ENCODE measurements around the gene ZNF547.
"Not testable (repeated sequence)": the region's sequence is repeated elsewhere in the genome, so short reads cannot be mapped to it uniquely, and the experiment has no call there.

The ZNF547 gene

GRCh38 chr19:57355916-57356315, 7.4 kb upstream of the ZNF547 start:
- H3K27ac ChIP-seq: no peak overlapping the region
- TF ChIP-seq ZFX (IDR thresholded peaks at IDR 0.05; ENCODE audit: borderline replicate concordance): no peak
- TF ChIP-seq, protein P1, sequence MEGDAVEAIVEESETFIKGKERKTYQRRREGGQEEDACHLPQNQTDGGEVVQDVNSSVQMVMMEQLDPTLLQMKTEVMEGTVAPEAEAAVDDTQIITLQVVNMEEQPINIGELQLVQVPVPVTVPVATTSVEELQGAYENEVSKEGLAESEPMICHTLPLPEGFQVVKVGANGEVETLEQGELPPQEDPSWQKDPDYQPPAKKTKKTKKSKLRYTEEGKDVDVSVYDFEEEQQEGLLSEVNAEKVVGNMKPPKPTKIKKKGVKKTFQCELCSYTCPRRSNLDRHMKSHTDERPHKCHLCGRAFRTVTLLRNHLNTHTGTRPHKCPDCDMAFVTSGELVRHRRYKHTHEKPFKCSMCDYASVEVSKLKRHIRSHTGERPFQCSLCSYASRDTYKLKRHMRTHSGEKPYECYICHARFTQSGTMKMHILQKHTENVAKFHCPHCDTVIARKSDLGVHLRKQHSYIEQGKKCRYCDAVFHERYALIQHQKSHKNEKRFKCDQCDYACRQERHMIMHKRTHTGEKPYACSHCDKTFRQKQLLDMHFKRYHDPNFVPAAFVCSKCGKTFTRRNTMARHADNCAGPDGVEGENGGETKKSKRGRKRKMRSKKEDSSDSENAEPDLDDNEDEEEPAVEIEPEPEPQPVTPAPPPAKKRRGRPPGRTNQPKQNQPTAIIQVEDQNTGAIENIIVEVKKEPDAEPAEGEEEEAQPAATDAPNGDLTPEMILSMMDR (IDR thresholded peaks at IDR 0.05): no peak

DNA sequence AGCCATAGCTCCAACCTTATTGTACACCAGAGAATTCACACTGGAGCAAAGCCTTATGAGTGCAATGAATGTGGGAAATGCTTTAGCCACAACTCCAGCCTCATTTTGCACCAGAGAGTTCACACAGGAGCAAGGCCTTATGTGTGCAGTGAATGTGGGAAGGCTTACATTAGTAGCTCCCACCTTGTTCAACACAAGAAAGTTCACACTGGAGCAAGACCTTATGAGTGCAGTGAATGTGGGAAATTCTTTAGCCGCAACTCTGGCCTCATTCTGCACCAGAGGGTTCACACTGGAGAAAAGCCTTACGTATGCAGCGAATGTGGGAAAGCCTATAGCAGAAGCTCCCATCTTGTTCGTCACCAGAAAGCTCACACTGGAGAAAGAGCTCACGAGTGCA, 5.9 kb upstream of the ZNF547 start:
- H3K27ac ChIP-seq: no peak overlapping the region
- TF ChIP-seq ZFX (IDR thresholded peaks at IDR 0.05; ENCODE audit: borderline replicate concordance): no peak
- TF ChIP-seq, protein P1 (IDR thresholded peaks at IDR 0.05): no peak

- H3K27ac ChIP-seq: no peak overlapping the region
- TF ChIP-seq, protein P1 (IDR thresholded peaks at IDR 0.05): no peak
- TF ChIP-seq ZFX (IDR thresholded peaks at IDR 0.05; ENCODE audit: borderline replicate concordance): no peak
Measured at GRCh38 chr19:57359300-57359699, 4.1 kb upstream of the ZNF547 start.

- TF ChIP-seq ZFX (IDR thresholded peaks at IDR 0.05; ENCODE audit: borderline replicate concordance): no peak
- TF ChIP-seq, protein P1 (IDR thresholded peaks at IDR 0.05): no peak
- peak overlapping the region; percentile 82 for H3K27ac ChIP-seq
Measured at GRCh38 chr19:57362419-57362818, 932 bp upstream of the ZNF547 start.

- peak overlapping the region; percentile 82 for H3K27ac ChIP-seq
- no peak for TF ChIP-seq ZFX (IDR thresholded peaks at IDR 0.05; ENCODE audit: borderline replicate concordance)
- TF ChIP-seq, protein P1 (IDR thresholded peaks at IDR 0.05): no peak
Measured at GRCh38 chr19:57363688-57364181, 384 bp downstream of the ZNF547 start.

DNA sequence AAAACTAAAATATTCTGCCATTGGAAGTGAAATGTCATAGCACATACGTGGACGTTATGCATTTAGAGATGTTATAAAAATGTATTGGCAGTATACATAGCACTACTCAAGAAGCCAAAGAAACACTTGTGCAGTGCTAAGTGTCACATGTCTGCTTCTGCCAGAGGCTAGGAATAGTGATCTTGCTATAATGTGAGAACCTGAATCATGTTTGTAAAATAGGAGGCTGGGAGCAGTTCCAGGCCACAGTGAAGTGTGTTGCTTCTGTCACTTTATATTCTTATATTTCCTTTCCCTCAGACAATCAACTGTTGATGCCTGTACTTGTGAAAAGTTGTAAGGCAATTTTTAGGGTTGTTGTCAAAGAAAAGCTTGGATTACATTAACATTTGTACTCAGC, 3.4 kb downstream of the ZNF547 start:
- TF ChIP-seq ZFX (IDR thresholded peaks at IDR 0.05; ENCODE audit: borderline replicate concordance): no peak
- TF ChIP-seq, protein P1 (IDR thresholded peaks at IDR 0.05): no peak
- H3K27ac ChIP-seq: no peak overlapping the region

GRCh38 chr19:57374179-57374578, 10.8 kb downstream of the ZNF547 start:
- TF ChIP-seq, protein P1 (IDR thresholded peaks at IDR 0.05): no peak
- no peak for TF ChIP-seq ZFX (IDR thresholded peaks at IDR 0.05; ENCODE audit: borderline replicate concordance)
- H3K27ac ChIP-seq: no peak overlapping the region

DNA sequence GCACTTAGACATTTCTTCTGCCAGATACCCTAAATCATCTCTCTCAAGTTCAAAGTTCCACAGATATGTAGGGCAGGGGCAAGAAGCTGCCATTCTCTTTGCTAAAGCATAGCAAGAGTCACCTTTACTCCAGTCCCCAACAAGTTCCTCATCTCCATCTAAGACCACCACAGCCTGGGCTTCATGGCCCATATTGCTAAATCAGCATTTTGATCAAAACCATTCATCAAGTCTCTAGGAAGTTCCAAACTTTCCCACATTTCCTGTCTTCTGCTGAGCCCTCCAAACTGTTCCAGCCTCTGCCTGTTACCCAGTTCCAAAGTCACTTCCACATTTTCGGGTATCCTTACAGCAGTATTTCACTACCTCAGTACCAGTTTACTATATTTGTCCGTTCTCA, 11.3 kb downstream of the ZNF547 start:
- H3K27ac ChIP-seq: not testable (repeated sequence)

Measured in 22Rv1 (cell line).